ENCODE data around the gene NEXN. TPM values are rescaled to one million over a fixed set of nuclear protein-coding genes. Genes with fewer than 3 reads are reported as not detected.

Gene NEXN
- total RNA-seq: 16.8 and 19.3 TPM in 2 replicates

- peak; percentile 89 for DNase-seq (ENCODE audit: low read depth)
- TF ChIP-seq, protein P1, sequence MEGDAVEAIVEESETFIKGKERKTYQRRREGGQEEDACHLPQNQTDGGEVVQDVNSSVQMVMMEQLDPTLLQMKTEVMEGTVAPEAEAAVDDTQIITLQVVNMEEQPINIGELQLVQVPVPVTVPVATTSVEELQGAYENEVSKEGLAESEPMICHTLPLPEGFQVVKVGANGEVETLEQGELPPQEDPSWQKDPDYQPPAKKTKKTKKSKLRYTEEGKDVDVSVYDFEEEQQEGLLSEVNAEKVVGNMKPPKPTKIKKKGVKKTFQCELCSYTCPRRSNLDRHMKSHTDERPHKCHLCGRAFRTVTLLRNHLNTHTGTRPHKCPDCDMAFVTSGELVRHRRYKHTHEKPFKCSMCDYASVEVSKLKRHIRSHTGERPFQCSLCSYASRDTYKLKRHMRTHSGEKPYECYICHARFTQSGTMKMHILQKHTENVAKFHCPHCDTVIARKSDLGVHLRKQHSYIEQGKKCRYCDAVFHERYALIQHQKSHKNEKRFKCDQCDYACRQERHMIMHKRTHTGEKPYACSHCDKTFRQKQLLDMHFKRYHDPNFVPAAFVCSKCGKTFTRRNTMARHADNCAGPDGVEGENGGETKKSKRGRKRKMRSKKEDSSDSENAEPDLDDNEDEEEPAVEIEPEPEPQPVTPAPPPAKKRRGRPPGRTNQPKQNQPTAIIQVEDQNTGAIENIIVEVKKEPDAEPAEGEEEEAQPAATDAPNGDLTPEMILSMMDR (IDR thresholded peaks at IDR 0.05; ENCODE audit: insufficient read depth, low read depth, low read length): peak; percentile 26
- peak within 1 kb of the TSS; percentile 95 for H3K4me3 ChIP-seq (ENCODE audit: low read depth, low read length)
Measured at GRCh38 chr1:77888081-77888780, at the start of gene NEXN. TSS of gene NEXN (plus strand) at chr1:77888624. CDS start at chr1:77916107, 27,483 bp downstream.

GRCh38 chr1:77841574-77841973, 46.9 kb upstream of the NEXN start:
- H3K4me3 ChIP-seq (ENCODE audit: low read depth, low read length): no peak overlapping the region
- TF ChIP-seq, protein P1 (IDR thresholded peaks at IDR 0.05; ENCODE audit: insufficient read depth, low read depth, low read length): no peak
- DNase-seq (ENCODE audit: low read depth): no peak

GRCh38 chr1:77845951-77846350, 42.5 kb upstream of the NEXN start:
- no peak for DNase-seq (ENCODE audit: low read depth)
- H3K4me3 ChIP-seq (ENCODE audit: low read depth, low read length): no peak overlapping the region
- TF ChIP-seq, protein P1 (IDR thresholded peaks at IDR 0.05; ENCODE audit: insufficient read depth, low read depth, low read length): no peak

- DNase-seq (ENCODE audit: low read depth): no peak
- TF ChIP-seq, protein P1 (IDR thresholded peaks at IDR 0.05; ENCODE audit: insufficient read depth, low read depth, low read length): no peak
- no peak overlapping the region for H3K4me3 ChIP-seq (ENCODE audit: low read depth, low read length)
Measured at GRCh38 chr1:77846966-77847365, 41.5 kb upstream of the NEXN start.

GRCh38 chr1:77847621-77848080, 40.8 kb upstream of the NEXN start:
- H3K4me3 ChIP-seq (ENCODE audit: low read depth, low read length): no peak overlapping the region
- TF ChIP-seq, protein P1 (IDR thresholded peaks at IDR 0.05; ENCODE audit: insufficient read depth, low read depth, low read length): no peak
- DNase-seq (ENCODE audit: low read depth): no peak

GRCh38 chr1:77850082-77850481, 38.3 kb upstream of the NEXN start:
- H3K4me3 ChIP-seq (ENCODE audit: low read depth, low read length): no peak overlapping the region
- no peak for DNase-seq (ENCODE audit: low read depth)
- TF ChIP-seq, protein P1 (IDR thresholded peaks at IDR 0.05; ENCODE audit: insufficient read depth, low read depth, low read length): no peak

All from fibroblast of villous mesenchyme (primary cell).